HCT116 (cell line): ENCODE results near the gene SYT11. TPM values are rescaled to one million over a fixed set of nuclear protein-coding genes. Genes with fewer than 3 reads are reported as not detected.

Experiments used
- ATAC-seq: fragments of 200-7000 bp; cut with Tn5 transposase; 2 replicates; pipeline ENCODE4 v1.9.1; 2020; ENCODE audit warnings: mild to moderate bottlenecking, moderate library complexity
- BruUV-seq: library from RNA; stranded (reverse); fragments of 400-500 nt; replicated peaks from 2 replicates; lab custom pipeline; 2021; lab: Mats Ljungman, UMichigan
- CTCF ChIA-PET: fragments of 300-600 bp; sonication (Branson Sonifier 250); formaldehyde crosslinking; loops from one replicate; lab custom pipeline; 2021; ENCODE audit warnings: antibody characterized with exemption; lab: Charles Lee
- POLR2A ChIA-PET: fragments of 300-600, 350-600 bp; sonication (Branson Sonifier 250); formaldehyde crosslinking; loops from one replicate; lab custom pipeline; 2021; ENCODE audit warnings: antibody characterized with exemption; lab: Charles Lee
- RAD21 ChIA-PET, 2 experiments: fragments of 300-600 bp; sonication (Branson Sonifier 250); formaldehyde crosslinking; loops; one replicate each; lab custom pipeline; 2023; ENCODE audit warnings: low total read pairs in 2 of 2; ENCODE audit not compliant: uncharacterized antibody in 2 of 2, unreplicated experiment in 2 of 2, low non-redundant PET in 1 of 2; lab: Charles Lee
- DNase-seq: peaks from one replicate; pipeline ENCODE4 v3.0.0-alpha.2; 2010; ENCODE audit warnings: low read depth, low spot score
- H2AFZ ChIP-seq: fragments of 200-600 bp; shearing (Covaris generic), sonication (generic); 2 replicates; pipeline ENCODE4 v1.6.1; 2017; ENCODE audit warnings: low read depth, mixed run types, mixed read lengths, antibody characterized with exemption, low read length; ENCODE audit not compliant: poor library complexity, severe bottlenecking
- H3K27ac ChIP-seq: 2 replicates; pipeline ENCODE4 v1.5.1; 2012; ENCODE audit warnings: low read depth, low read length
- H3K27me3 ChIP-seq: fragments of 200-600 bp; sonication (generic); 2 replicates; pipeline ENCODE4 v1.6.1; 2016; ENCODE audit warnings: mixed run types, low read length, mixed read lengths; ENCODE audit not compliant: insufficient read depth
- H3K36me3 ChIP-seq, 2 experiments: fragments of 200-500 bp in 1 of 2; fragments of 200-600 bp in 1 of 2; sonication (Bioruptor generic) in 1 of 2; sonication (generic) in 1 of 2; 2 replicates each; pipeline versions ENCODE4 v1.5.1 to v1.6.1; 2014 to 2016; ENCODE audit warnings: low read length in 2 of 2, inconsistent platforms in 1 of 2, mixed read lengths in 1 of 2, mixed run types in 1 of 2; ENCODE audit not compliant: insufficient read depth in 2 of 2, control insufficient read depth in 1 of 2
- H3K4me1 ChIP-seq, 2 experiments: fragments of 200-600 bp in 1 of 2; sonication (generic) in 1 of 2; 2 replicates each; pipeline versions ENCODE4 v1.5.1 to v1.6.1; 2012 to 2017; ENCODE audit warnings: low read length in 2 of 2, inconsistent platforms in 1 of 2, mild to moderate bottlenecking in 1 of 2, mixed read lengths in 1 of 2, mixed run types in 1 of 2, moderate library complexity in 1 of 2; ENCODE audit not compliant: insufficient read depth in 2 of 2, control insufficient read depth in 1 of 2
- H3K4me2 ChIP-seq: fragments of 200-600 bp; sonication (generic); 2 replicates; pipeline ENCODE4 v1.6.1; 2017; ENCODE audit warnings: mixed run types, low read length, mixed read lengths
- H3K4me3 ChIP-seq, 2 experiments: fragments of 200-600 bp in 1 of 2; sonication (generic) in 1 of 2; replicated peaks in 1 of 2; 2 replicates each; pipeline ENCODE4 v1.5.1; 2011 to 2016; ENCODE audit warnings: low read length in 2 of 2, control low read depth in 1 of 2, low read depth in 1 of 2, mild to moderate bottlenecking in 1 of 2, mixed read lengths in 1 of 2, mixed run types in 1 of 2
- H3K79me2 ChIP-seq: fragments of 200-600 bp; sonication (generic); 2 replicates; pipeline ENCODE4 v1.6.1; 2017; ENCODE audit warnings: mild to moderate bottlenecking, mixed run types, low read length, moderate library complexity, mixed read lengths; ENCODE audit not compliant: insufficient read depth
- H3K9ac ChIP-seq: fragments of 200-600 bp; sonication (generic); 2 replicates; pipeline ENCODE4 v1.6.1; 2016; ENCODE audit warnings: low read length, mixed read lengths
- H3K9me2 ChIP-seq: fragments of 200-600 bp; sonication (generic), shearing (Covaris generic); 2 replicates; pipeline ENCODE4 v1.6.1; 2017; ENCODE audit warnings: mixed run types, mild to moderate bottlenecking, moderate library complexity; ENCODE audit not compliant: insufficient read depth
- H3K9me3 ChIP-seq, 2 experiments: fragments of 200-500 bp in 1 of 2; fragments of 200-600 bp in 1 of 2; sonication (Bioruptor generic) in 1 of 2; sonication (generic) in 1 of 2; 2 replicates each; pipeline ENCODE4 v1.6.1; 2014 to 2017; ENCODE audit warnings: low read length in 2 of 2, mixed read lengths in 2 of 2, inconsistent platforms in 1 of 2, low read depth in 1 of 2, mild to moderate bottlenecking in 1 of 2, mixed run types in 1 of 2, moderate library complexity in 1 of 2; ENCODE audit not compliant: control insufficient read depth in 1 of 2, insufficient read depth in 1 of 2
- H4K20me1 ChIP-seq: fragments of 200-600 bp; sonication (generic), shearing (Covaris generic); 2 replicates; pipeline ENCODE4 v1.6.1; 2017; ENCODE audit warnings: mixed run types, mild to moderate bottlenecking, moderate library complexity; ENCODE audit not compliant: insufficient read depth
- CBX3 ChIP-seq: IDR thresholded peaks from 2 replicates; pipeline ENCODE4 v1.6.1; 2012; ENCODE audit warnings: low read depth
- ELF1 ChIP-seq: IDR thresholded peaks from 2 replicates; pipeline ENCODE4 v1.6.1; 2012; ENCODE audit warnings: low read depth, borderline replicate concordance
- EZH2phosphoT487 ChIP-seq: fragments of 200-600 bp; IDR thresholded peaks from 2 replicates; pipeline ENCODE4 v1.6.1; 2018; ENCODE audit warnings: antibody characterized with exemption, borderline replicate concordance
- FOSL1 ChIP-seq: IDR thresholded peaks from 2 replicates; pipeline ENCODE4 v1.6.1; 2012; ENCODE audit warnings: low read depth
- SIN3A ChIP-seq: IDR thresholded peaks from 2 replicates; pipeline ENCODE4 v1.6.1; 2012; ENCODE audit warnings: low read depth
- SRF ChIP-seq: IDR thresholded peaks from 2 replicates; pipeline ENCODE4 v1.6.1; 2012; ENCODE audit warnings: low read depth
- TCF7L2 ChIP-seq: IDR thresholded peaks from 2 replicates; pipeline ENCODE4 v1.7.0; 2011; ENCODE audit warnings: borderline replicate concordance, inconsistent platforms; ENCODE audit not compliant: insufficient read depth, insufficient read length; ENCODE audit errors: extremely low read depth
- ZFX ChIP-seq: fragments of 450-650 bp; IDR thresholded peaks from 2 replicates; pipeline ENCODE4 v1.6.1; 2017
- intact Hi-C: fragments of 100-400 bp; cut with micrococcal nuclease; formaldehyde crosslinking; loops from 2 replicates; pipeline ENCODE4 v1.10.0; 2022
- total RNA-seq: library from RNA; stranded (reverse); gene quantifications from one replicate; pipeline ENCODE4 v1.2.1, GENCODE V29; 2021; ENCODE audit not compliant: unreplicated experiment

The SYT11 gene
- total RNA-seq, 1 experiment from 2014 or later: 0.17 TPM

- TF ChIP-seq EZH2phosphoT487 (no peak), FOSL1 (no peak), TCF7L2 (no peak), CBX3 (no peak), ELF1 (no peak), ZFX (no peak)
- TF ChIP-seq, all 23 proteins: peak for 0
Measured at GRCh38 chr1:155833665-155834295, 25.6 kb upstream of the SYT11 start (continued).

DNA sequence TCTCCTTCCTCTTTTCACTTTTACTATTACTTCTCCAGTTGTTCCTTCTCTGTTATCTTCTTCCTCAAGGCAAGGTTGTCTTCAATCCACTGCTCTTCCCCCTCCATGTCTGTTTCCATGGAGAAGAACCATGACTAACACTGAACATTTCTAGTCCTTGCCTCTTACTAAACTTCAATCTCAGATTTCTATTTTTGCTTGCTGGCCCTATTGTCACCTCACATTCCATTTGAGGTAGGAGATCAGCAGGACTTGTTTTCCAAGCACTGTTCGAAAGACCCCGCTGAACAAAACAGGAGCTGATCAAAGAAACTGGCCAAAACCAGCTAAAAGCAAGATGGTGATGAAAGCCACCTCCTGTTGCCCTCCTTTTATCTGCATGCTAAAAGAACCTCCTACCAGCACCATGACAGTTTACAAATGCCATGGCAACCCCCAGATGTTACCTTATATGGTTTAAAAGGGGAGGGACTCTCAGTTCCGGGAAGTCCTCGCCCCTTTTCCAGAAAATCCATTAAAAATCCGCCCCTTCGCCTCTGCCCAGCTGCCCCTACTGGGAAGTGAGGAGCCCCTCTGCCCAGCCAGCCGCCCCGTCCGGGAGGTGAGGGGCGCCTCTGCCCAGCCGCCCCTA, 25.0 kb upstream of the SYT11 start:
- Histone ChIP-seq H3K27me3 (no peaks in the 10 kb centered on the region), H4K20me1 (no peaks in the 10 kb centered on the region), H3K27ac (no peak overlapping the region), H3K4me2 (no peak overlapping the region), H3K79me2 (peaks cover 35% of the 10 kb centered on the region), H2AFZ (no peak overlapping the region), H3K9me3 (no peaks in the 10 kb centered on the region), H3K9ac (no peak overlapping the region), H3K36me3 (no peaks in the 10 kb centered on the region), H3K4me3 (no peak overlapping the region), H3K9me2 (no peaks in the 10 kb centered on the region), H3K4me1 (0 out of 4 replicates have a peak, but pooled peaks cover 2 to 3% of the 10 kb centered on the region in 2 experiments)
- no TSS peak for BruUV-seq
- ChIA-PET RAD21 (interaction anchor here in 1 of 2 experiments (0.8 kb wide), 1 partner anchor 59 kb away, joined by 4 read pairs; no protein-coding TSS in a partner anchor), POLR2A (interaction anchor here (1.6 kb wide), 1 partner anchor 13 kb away, joined by 3 read pairs; no protein-coding TSS in a partner anchor), CTCF (no interaction called here)
- DNase-seq: no peak
- TF ChIP-seq SIN3A (no peak), SRF (peak; percentile 40; the same call in 1 of the 2 replicates), ZFX (no peak)
- ATAC-seq: no peak
- intact Hi-C loops: no loop called here
